ENCODE measurements around the gene TBX1.
"Not testable (repeated sequence)": the region's sequence is repeated elsewhere in the genome, so short reads cannot be mapped to it uniquely, and the experiment has no call there.

The TBX1 gene

DNA sequence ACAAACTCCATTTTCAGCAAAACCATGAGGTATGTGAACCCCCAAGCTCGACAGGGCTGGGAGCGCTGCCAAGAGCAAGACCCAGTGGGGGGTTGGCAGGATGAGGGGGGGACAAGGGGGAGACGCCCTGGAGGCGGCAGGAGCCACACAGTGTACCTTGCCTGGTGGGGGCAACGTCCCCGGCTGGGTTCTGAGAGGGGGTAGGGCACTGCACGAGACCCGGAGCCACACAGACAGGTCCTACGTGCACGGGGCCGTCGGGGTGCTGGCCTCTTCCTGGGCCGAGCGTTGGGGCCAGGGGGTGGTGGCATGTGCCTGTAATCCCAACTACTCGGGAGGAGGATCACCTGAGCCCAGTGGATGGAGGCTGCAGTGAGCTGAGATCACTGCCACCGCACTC is 28.8 kb downstream of the TBX1 start:
- Histone ChIP-seq H3K36me3 (ENCODE audit: control insufficient read depth, insufficient read depth, low read length) (no peaks in the 10 kb centered on the region; the same call in 1 of the 2 replicates), H3K27me3 (replicated peaks; ENCODE audit: control insufficient read depth, insufficient read depth, low read length) (no peaks in the 10 kb centered on the region), H3K4me3 (replicated peaks; ENCODE audit: low read depth, low read length) (no peak overlapping the region)
- DNase-seq (ENCODE audit: extremely low read depth, insufficient read length): no peak
- TF ChIP-seq, protein P1, sequence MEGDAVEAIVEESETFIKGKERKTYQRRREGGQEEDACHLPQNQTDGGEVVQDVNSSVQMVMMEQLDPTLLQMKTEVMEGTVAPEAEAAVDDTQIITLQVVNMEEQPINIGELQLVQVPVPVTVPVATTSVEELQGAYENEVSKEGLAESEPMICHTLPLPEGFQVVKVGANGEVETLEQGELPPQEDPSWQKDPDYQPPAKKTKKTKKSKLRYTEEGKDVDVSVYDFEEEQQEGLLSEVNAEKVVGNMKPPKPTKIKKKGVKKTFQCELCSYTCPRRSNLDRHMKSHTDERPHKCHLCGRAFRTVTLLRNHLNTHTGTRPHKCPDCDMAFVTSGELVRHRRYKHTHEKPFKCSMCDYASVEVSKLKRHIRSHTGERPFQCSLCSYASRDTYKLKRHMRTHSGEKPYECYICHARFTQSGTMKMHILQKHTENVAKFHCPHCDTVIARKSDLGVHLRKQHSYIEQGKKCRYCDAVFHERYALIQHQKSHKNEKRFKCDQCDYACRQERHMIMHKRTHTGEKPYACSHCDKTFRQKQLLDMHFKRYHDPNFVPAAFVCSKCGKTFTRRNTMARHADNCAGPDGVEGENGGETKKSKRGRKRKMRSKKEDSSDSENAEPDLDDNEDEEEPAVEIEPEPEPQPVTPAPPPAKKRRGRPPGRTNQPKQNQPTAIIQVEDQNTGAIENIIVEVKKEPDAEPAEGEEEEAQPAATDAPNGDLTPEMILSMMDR (IDR thresholded peaks at IDR 0.05; ENCODE audit: insufficient read depth, low read length, poor library complexity, severe bottlenecking): no peak

DNA sequence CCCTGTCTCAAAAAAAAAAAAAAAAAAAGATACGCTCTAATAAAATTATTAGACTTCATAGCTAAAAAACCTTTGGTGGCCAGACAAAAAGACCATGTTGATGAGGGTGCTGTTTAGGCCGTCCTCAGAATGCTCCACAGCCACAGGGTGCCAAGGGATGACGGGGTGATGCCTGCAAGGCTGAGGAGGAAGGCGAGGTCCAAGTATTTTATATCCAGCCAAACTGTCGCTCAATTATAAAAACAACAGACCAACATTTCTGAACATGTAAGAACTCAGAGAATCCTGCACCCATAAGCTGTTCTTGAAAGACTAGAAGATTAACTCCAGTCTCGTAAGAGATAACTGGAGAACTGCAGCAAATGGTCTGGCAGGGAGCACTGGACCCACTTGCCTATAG is 29.2 kb downstream of the TBX1 start:
- Histone ChIP-seq H3K4me3 (replicated peaks; ENCODE audit: low read depth, low read length) (no peak overlapping the region), H3K27me3 (replicated peaks; ENCODE audit: control insufficient read depth, insufficient read depth, low read length) (no peaks in the 10 kb centered on the region), H3K36me3 (ENCODE audit: control insufficient read depth, insufficient read depth, low read length) (no peaks in the 10 kb centered on the region; the same call in 1 of the 2 replicates)
- no peak for DNase-seq (ENCODE audit: extremely low read depth, insufficient read length)
- TF ChIP-seq, protein P1 (IDR thresholded peaks at IDR 0.05; ENCODE audit: insufficient read depth, low read length, poor library complexity, severe bottlenecking): no peak

DNA sequence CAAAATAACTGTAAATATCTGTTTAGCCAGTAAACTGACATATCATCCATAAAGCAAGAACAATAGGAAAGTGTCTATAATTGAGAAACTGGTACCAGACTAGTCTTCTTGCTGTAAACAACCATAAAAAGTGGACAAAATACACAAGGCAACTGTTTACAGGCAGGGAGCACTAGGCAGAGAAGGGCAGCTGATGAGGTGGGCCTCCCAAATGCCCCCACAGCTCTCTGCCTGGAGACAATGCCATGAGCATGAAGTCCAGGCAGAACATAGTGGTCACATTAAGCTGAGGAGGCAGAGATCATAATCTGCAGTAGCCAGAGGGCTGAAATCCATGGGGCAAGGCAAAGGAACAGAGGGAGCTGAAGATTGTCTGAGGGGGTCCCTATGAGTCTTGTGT is 30.7 kb downstream of the TBX1 start:
- TF ChIP-seq, protein P1 (IDR thresholded peaks at IDR 0.05; ENCODE audit: insufficient read depth, low read length, poor library complexity, severe bottlenecking): no peak
- H3K36me3 ChIP-seq (ENCODE audit: control insufficient read depth, insufficient read depth, low read length): no peaks in the 10 kb centered on the region; the same call in 1 of the 2 replicates
- no peak overlapping the region for H3K4me3 ChIP-seq (replicated peaks; ENCODE audit: low read depth, low read length)
- DNase-seq (ENCODE audit: extremely low read depth, insufficient read length): no peak
- no peaks in the 10 kb centered on the region for H3K27me3 ChIP-seq (replicated peaks; ENCODE audit: control insufficient read depth, insufficient read depth, low read length)

DNA sequence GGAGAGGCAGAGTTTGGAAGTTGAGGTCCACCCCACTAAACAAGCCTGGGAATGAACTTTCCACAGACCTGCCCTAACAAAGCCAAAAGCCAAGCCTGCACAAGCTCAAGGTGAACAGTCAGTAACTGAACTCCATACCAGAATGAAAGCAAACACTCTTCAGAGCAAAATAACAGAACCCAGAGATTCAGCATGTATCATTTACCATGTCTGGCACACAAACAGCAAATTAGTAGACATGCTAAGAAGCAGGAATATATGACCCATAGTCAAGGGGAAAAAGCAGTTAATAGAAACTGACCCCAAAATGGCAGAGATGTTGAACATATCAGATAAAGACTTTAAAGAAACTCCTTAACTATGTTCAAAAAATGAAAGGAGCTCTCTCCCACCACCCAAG is 31.3 kb downstream of the TBX1 start:
- DNase-seq (ENCODE audit: extremely low read depth, insufficient read length): no peak
- no peak overlapping the region for H3K4me3 ChIP-seq (replicated peaks; ENCODE audit: low read depth, low read length)
- TF ChIP-seq, protein P1 (IDR thresholded peaks at IDR 0.05; ENCODE audit: insufficient read depth, low read length, poor library complexity, severe bottlenecking): no peak

DNA sequence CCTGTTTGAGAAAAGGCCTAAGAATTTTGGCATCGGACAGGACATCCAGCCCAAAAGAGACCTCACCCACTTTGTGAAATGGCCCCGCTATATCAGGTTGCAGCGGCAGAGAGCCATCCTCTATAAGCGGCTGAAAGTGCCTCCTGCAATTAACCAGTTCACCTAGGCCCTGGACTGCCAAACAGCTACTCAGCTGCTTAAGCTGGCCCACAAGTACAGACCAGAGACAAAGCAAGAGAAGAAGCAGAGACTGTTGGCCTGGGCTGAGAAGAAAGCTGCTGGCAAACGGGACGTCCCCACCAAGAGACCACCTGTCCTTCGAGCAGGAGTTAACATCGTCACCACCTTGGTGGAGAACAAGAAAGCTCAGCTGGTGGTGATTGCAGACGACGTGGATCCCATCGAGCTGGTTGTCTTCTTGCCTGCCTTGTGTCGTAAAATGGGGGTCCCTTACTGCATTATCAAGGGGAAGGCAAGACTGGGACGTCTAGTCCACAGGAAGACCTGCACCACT is 31.9 kb downstream of the TBX1 start:
- not testable (repeated sequence) for H3K4me3 ChIP-seq (replicated peaks; ENCODE audit: low read depth, low read length); H3K27me3 ChIP-seq (replicated peaks; ENCODE audit: control insufficient read depth, insufficient read depth, low read length); DNase-seq (ENCODE audit: extremely low read depth, insufficient read length); H3K36me3 ChIP-seq (ENCODE audit: control insufficient read depth, insufficient read depth, low read length)

More for the DNA sequence above, 31.3 kb downstream of the TBX1 start:
- no peaks in the 10 kb centered on the region; the same call in 1 of the 2 replicates for H3K36me3 ChIP-seq (ENCODE audit: control insufficient read depth, insufficient read depth, low read length)
- H3K27me3 ChIP-seq (replicated peaks; ENCODE audit: control insufficient read depth, insufficient read depth, low read length): no peaks in the 10 kb centered on the region

DNA sequence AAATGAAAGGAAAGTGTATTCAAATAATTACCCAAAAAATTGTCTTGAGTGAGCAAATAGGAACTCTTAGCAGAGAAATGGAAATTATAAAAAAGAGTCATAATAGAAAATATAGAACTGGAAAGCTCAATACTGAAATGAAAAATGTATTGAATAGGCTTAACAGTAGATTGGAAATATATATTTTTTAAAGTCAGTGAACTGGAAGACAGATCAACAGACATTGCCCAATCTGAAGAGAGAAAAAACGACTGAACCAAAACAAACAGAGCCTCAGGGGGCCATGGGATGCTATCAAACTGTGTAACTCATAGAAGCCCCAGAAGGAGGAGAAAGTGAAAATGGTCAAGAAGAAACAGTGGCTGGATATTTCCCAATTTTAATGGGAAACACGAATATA is 32.6 kb downstream of the TBX1 start:
- TF ChIP-seq, protein P1 (IDR thresholded peaks at IDR 0.05; ENCODE audit: insufficient read depth, low read length, poor library complexity, severe bottlenecking): no peak
- no peaks in the 10 kb centered on the region; the same call in 1 of the 2 replicates for H3K36me3 ChIP-seq (ENCODE audit: control insufficient read depth, insufficient read depth, low read length)
- no peaks in the 10 kb centered on the region for H3K27me3 ChIP-seq (replicated peaks; ENCODE audit: control insufficient read depth, insufficient read depth, low read length)
- no peak overlapping the region for H3K4me3 ChIP-seq (replicated peaks; ENCODE audit: low read depth, low read length)
- DNase-seq (ENCODE audit: extremely low read depth, insufficient read length): no peak
